Panc1 (cell line): Measurements from ENCODE around the gene CFAP157. TPM values are rescaled to one million over a fixed set of nuclear protein-coding genes. Genes with fewer than 3 reads are reported as not detected.

Experiments used
- ATAC-seq: fragments of 200-7000 bp; cut with Tn5 transposase; 2 replicates; pipeline ENCODE4 v1.9.1; 2020; ENCODE audit warnings: mild to moderate bottlenecking, moderate library complexity
- BruUV-seq: library from RNA; stranded (reverse); fragments of 400-500 nt; replicated peaks from 2 replicates; lab custom pipeline; 2021; lab: Mats Ljungman, UMichigan
- CTCF ChIA-PET: fragments of 300-600 bp; sonication (Branson Sonifier 250); formaldehyde crosslinking; loops from one replicate; lab custom pipeline; 2022; ENCODE audit warnings: antibody characterized with exemption; lab: Charles Lee
- POLR2A ChIA-PET: fragments of 300-600 bp; sonication (Branson Sonifier 250); formaldehyde crosslinking; loops from one replicate; lab custom pipeline; 2022; ENCODE audit warnings: antibody characterized with exemption; lab: Charles Lee
- DNase-seq: peaks from one replicate; pipeline ENCODE4 v3.0.0-alpha.2; 2010; ENCODE audit warnings: low read depth, low spot score
- H3K27ac ChIP-seq: 2 replicates; pipeline ENCODE4 v1.5.1; 2011; ENCODE audit warnings: mild to moderate bottlenecking, low read length, inconsistent platforms
- H3K27me3 ChIP-seq: fragments of 200-500 bp; sonication (Bioruptor generic); 2 replicates; pipeline ENCODE4 v1.6.0; 2014; ENCODE audit warnings: low read length, inconsistent platforms; ENCODE audit not compliant: control insufficient read depth, insufficient read depth
- H3K36me3 ChIP-seq: fragments of 200-500 bp; sonication (Bioruptor generic); 2 replicates; pipeline ENCODE4 v1.5.1; 2014; ENCODE audit warnings: inconsistent platforms, mild to moderate bottlenecking, low read length, moderate library complexity; ENCODE audit not compliant: control insufficient read depth, insufficient read depth
- H3K4me1 ChIP-seq: 2 replicates; pipeline ENCODE4 v1.5.1; 2011; ENCODE audit warnings: inconsistent platforms, mild to moderate bottlenecking, low read length, moderate library complexity; ENCODE audit not compliant: control insufficient read depth, insufficient read depth
- H3K4me3 ChIP-seq, 2 experiments: 2 replicates each; pipeline ENCODE4 v1.5.1; 2011 to 2012; ENCODE audit warnings: low read depth in 2 of 2, low read length in 2 of 2, mild to moderate bottlenecking in 2 of 2, inconsistent platforms in 1 of 2, moderate library complexity in 1 of 2
- H3K9me3 ChIP-seq: fragments of 200-500 bp; sonication (Bioruptor generic); 2 replicates; pipeline ENCODE4 v1.5.1; 2014; ENCODE audit warnings: low read depth, mild to moderate bottlenecking, inconsistent platforms, low read length, moderate library complexity; ENCODE audit not compliant: control insufficient read depth, insufficient read depth
- POLR2AphosphoS5 ChIP-seq: IDR thresholded peaks from 2 replicates; pipeline ENCODE4 v1.6.1; 2012; ENCODE audit warnings: mild to moderate bottlenecking, low read depth, low read length, moderate library complexity
- SIN3A ChIP-seq: IDR thresholded peaks from 2 replicates; pipeline ENCODE4 v1.6.1; 2012; ENCODE audit warnings: low read depth, mild to moderate bottlenecking, low read length, moderate library complexity, borderline replicate concordance; ENCODE audit not compliant: insufficient read depth
- TCF7L2 ChIP-seq: IDR thresholded peaks from 2 replicates; pipeline ENCODE4 v1.6.1; 2011; ENCODE audit warnings: mild to moderate bottlenecking, low read depth, low read length, inconsistent platforms
- in situ Hi-C: cut with HindIII; loops from 2 replicates; pipeline ENCODE4 v1.10.0; 2016; ENCODE audit warnings: low sequenced_read_pairs, low pct_unique_long_range_greater_than_20kb
- intact Hi-C: fragments of 100-400 bp; cut with micrococcal nuclease; formaldehyde crosslinking; loops from one replicate; pipeline ENCODE4 v1.10.0; 2022; ENCODE audit not compliant: unreplicated experiment
- total RNA-seq: library from RNA; stranded (reverse); gene quantifications from one replicate; pipeline ENCODE4 v1.2.1, GENCODE V29; 2021; ENCODE audit not compliant: unreplicated experiment
- TF ChIP-seq, protein P1 (sequence below): fragments of 450-650 bp; IDR thresholded peaks from 2 replicates; pipeline ENCODE4 v1.5.1; 2017; ENCODE audit warnings: mild to moderate bottlenecking
- TF ChIP-seq, protein P2 (sequence below), 2 experiments: IDR thresholded peaks; 2 replicates each; pipeline ENCODE4 v1.6.1; 2011 to 2012; ENCODE audit warnings: low read depth in 2 of 2, control low read depth in 1 of 2, low read length in 1 of 2, mild to moderate bottlenecking in 1 of 2, moderate library complexity in 1 of 2; ENCODE audit not compliant: insufficient read depth in 1 of 2

CFAP157 gene
- total RNA-seq, 1 experiment from 2014 or later: not detected

DNA sequence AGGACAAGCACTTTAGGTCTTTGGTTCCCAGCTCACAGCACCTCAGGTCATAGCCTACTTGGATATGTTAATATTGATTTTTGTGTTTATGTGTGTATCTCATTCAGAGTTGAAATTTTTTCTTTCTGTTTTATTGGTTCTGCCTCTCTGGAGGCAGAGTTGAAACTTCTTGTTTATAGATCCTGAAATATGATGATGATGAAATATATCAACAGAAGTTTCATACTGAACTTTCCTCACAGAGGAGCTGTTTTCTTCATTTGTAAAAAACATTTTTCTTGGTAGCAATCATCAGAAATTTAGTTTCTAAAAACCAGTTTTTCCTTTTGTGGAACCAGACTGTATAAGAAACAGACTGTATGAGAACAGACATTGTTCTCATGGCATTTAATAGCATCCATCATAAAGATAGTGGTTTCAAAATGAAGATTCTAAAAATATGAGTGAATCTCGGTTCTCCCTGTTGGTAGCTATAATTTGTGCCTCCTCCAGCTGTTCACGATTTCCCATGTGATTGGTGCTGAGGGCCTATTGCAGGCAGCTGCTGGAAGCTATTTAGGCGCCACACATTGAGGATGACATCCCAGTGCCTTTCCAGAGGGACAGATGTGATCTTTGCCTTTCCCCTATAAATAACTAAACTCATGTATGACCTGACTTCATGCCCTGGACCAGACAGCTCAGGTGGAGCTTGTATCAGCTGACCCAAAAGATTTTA, 39.5 kb upstream of the CFAP157 start:
- Histone ChIP-seq H3K27ac (no peak overlapping the region), H3K4me1 (no peaks in the 10 kb centered on the region), H3K36me3 (peaks cover 3% of the 10 kb centered on the region), H3K27me3 (no peaks in the 10 kb centered on the region), H3K4me3 (no peak overlapping the region), H3K9me3 (no peaks in the 10 kb centered on the region)
- BruUV-seq: no TSS peak
- TF ChIP-seq, protein P1, sequence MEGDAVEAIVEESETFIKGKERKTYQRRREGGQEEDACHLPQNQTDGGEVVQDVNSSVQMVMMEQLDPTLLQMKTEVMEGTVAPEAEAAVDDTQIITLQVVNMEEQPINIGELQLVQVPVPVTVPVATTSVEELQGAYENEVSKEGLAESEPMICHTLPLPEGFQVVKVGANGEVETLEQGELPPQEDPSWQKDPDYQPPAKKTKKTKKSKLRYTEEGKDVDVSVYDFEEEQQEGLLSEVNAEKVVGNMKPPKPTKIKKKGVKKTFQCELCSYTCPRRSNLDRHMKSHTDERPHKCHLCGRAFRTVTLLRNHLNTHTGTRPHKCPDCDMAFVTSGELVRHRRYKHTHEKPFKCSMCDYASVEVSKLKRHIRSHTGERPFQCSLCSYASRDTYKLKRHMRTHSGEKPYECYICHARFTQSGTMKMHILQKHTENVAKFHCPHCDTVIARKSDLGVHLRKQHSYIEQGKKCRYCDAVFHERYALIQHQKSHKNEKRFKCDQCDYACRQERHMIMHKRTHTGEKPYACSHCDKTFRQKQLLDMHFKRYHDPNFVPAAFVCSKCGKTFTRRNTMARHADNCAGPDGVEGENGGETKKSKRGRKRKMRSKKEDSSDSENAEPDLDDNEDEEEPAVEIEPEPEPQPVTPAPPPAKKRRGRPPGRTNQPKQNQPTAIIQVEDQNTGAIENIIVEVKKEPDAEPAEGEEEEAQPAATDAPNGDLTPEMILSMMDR: no peak
- no peak for TF ChIP-seq TCF7L2
- TF ChIP-seq, protein P2, sequence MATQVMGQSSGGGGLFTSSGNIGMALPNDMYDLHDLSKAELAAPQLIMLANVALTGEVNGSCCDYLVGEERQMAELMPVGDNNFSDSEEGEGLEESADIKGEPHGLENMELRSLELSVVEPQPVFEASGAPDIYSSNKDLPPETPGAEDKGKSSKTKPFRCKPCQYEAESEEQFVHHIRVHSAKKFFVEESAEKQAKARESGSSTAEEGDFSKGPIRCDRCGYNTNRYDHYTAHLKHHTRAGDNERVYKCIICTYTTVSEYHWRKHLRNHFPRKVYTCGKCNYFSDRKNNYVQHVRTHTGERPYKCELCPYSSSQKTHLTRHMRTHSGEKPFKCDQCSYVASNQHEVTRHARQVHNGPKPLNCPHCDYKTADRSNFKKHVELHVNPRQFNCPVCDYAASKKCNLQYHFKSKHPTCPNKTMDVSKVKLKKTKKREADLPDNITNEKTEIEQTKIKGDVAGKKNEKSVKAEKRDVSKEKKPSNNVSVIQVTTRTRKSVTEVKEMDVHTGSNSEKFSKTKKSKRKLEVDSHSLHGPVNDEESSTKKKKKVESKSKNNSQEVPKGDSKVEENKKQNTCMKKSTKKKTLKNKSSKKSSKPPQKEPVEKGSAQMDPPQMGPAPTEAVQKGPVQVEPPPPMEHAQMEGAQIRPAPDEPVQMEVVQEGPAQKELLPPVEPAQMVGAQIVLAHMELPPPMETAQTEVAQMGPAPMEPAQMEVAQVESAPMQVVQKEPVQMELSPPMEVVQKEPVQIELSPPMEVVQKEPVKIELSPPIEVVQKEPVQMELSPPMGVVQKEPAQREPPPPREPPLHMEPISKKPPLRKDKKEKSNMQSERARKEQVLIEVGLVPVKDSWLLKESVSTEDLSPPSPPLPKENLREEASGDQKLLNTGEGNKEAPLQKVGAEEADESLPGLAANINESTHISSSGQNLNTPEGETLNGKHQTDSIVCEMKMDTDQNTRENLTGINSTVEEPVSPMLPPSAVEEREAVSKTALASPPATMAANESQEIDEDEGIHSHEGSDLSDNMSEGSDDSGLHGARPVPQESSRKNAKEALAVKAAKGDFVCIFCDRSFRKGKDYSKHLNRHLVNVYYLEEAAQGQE (IDR thresholded peaks at IDR 0.05; ENCODE audit: insufficient read depth in 1 of 2, low read depth in 2 of 2, low read length in 1 of 2): no peak
- TF ChIP-seq POLR2AphosphoS5: no peak
- TF ChIP-seq SIN3A: no peak
- CTCF ChIA-PET: no interaction called here
- POLR2A ChIA-PET: interaction anchor here (0.6 kb wide), 1 partner anchor 35 kb away, joined by 7 read pairs; no protein-coding TSS in a partner anchor
- no peak for DNase-seq
- intact Hi-C loops (no loop called here), in situ Hi-C loops (no loop called here)
- ATAC-seq: no peak

DNA sequence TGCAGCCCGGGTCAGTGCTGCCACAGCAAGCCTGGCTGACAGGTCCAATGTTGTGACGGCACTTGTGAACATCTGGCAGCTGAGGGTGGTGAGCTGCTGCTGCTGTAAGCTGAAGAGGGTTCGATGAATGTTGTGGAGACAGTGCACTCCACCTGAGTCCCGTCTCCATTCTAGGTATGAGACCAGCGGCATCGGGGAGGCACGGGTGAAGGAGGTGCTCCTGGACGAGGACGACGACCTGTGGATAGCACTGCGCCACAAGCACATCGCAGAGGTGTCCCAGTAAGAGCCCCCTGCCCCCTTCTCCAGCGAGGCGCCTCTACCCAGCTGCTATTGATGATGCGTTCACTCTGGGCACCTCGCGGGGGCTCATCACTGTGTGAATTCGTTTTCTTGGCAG, 38.9 kb upstream of the CFAP157 start:
- intact Hi-C loops (no loop called here), in situ Hi-C loops (no loop called here)
- H3K9me3 ChIP-seq: no peaks in the 10 kb centered on the region
- no peak for TF ChIP-seq TCF7L2
- TF ChIP-seq SIN3A: no peak
- TF ChIP-seq, protein P1: no peak
- TF ChIP-seq, protein P2 (IDR thresholded peaks at IDR 0.05; ENCODE audit: insufficient read depth in 1 of 2, low read depth in 2 of 2, low read length in 1 of 2): no peak
- TF ChIP-seq POLR2AphosphoS5: no peak
- no peak overlapping the region for H3K27ac ChIP-seq
- POLR2A ChIA-PET: interaction anchor here (0.6 kb wide), 1 partner anchor 36 kb away, joined by 7 read pairs; no protein-coding TSS in a partner anchor
- H3K4me3 ChIP-seq: no peak overlapping the region
- no peaks in the 10 kb centered on the region for H3K27me3 ChIP-seq
- no peak for DNase-seq
- CTCF ChIA-PET: no interaction called here
- BruUV-seq: no TSS peak
- H3K36me3 ChIP-seq: peaks cover 3% of the 10 kb centered on the region
- ATAC-seq: no peak
- H3K4me1 ChIP-seq: no peaks in the 10 kb centered on the region
